Measurements from ENCODE around the gene AKT1S1.

- TF ChIP-seq CTCF (IDR thresholded peaks at IDR 0.05 in 2 of 3, conservative IDR thresholded peaks at IDR 0.05 in 1 of 3; ENCODE audit: borderline replicate concordance in 1 of 3, insufficient read depth in 1 of 3, low read depth in 2 of 3, low read length in 2 of 3), result no peak
- TF ChIP-seq POLR2A (IDR thresholded peaks at IDR 0.05; ENCODE audit: borderline replicate concordance, extremely low read depth, insufficient read depth, insufficient read length), result no peak
- TF ChIP-seq YY1 (IDR thresholded peaks at IDR 0.05; ENCODE audit: extremely low read depth, insufficient replicate concordance, low read depth, low read length), result no peak
- TF ChIP-seq EZH2phosphoT487 (IDR thresholded peaks at IDR 0.05; ENCODE audit: borderline replicate concordance), result no peak
- TF ChIP-seq ATF3 (IDR thresholded peaks at IDR 0.05), result no peak
- TF ChIP-seq ZNF274 (IDR thresholded peaks at IDR 0.05; ENCODE audit: low read depth, low read length), result no peak
- TF ChIP-seq REST (IDR thresholded peaks at IDR 0.05; ENCODE audit: low read depth), result no peak
- no peak for TF ChIP-seq RAD21 (IDR thresholded peaks at IDR 0.05; ENCODE audit: low read depth)
- TF ChIP-seq ELF1 (IDR thresholded peaks at IDR 0.05; ENCODE audit: borderline replicate concordance, low read depth), result no peak
- TF ChIP-seq EZH2 (IDR thresholded peaks at IDR 0.05), result no peak
These were observed 3.2 kb upstream of the AKT1S1 start for GRCh38 chr19:49880162-49880869.
